Lung (tissue), 16 donors: ENCODE data around the gene ESAM. TPM values are rescaled to one million over a fixed set of nuclear protein-coding genes. Genes with fewer than 3 reads are reported as not detected.
A peak's percentile ranks its signal among the peaks of the same experiment; 100 is the strongest.

Source experiments
- ATAC-seq: fragments of 200-7000 bp; cut with Tn5 transposase; one replicate; pipeline ENCODE4 v1.9.1; 2020; ENCODE audit warnings: moderate number of reproducible peaks; ENCODE audit not compliant: insufficient read depth, low FRiP score
- DNase-seq, 3 donors: peaks; one replicate each; pipeline ENCODE4 v3.0.0-alpha.2; 2013 to 2017
- H3K27ac ChIP-seq, 2 donors: one replicate each; pipeline ENCODE4 v1.5.1; 2013; ENCODE audit warnings: mild to moderate bottlenecking in 2 of 2, moderate library complexity in 2 of 2, control low read depth in 1 of 2, inconsistent platforms in 1 of 2, low read depth in 1 of 2, low read length in 1 of 2
- H3K27me3 ChIP-seq, 3 donors: one replicate each; pipeline ENCODE4 v1.5.1; 2013; ENCODE audit warnings: low read length in 2 of 3; ENCODE audit not compliant: control insufficient read depth in 3 of 3, insufficient read depth in 3 of 3
- H3K36me3 ChIP-seq, 4 donors: one replicate each; pipeline ENCODE4 v1.5.1; 2013; ENCODE audit warnings: low read length in 4 of 4, mild to moderate bottlenecking in 1 of 4, moderate library complexity in 1 of 4; ENCODE audit not compliant: control insufficient read depth in 4 of 4, insufficient read depth in 4 of 4
- H3K4me1 ChIP-seq, 5 donors: one replicate each; pipeline ENCODE4 v1.5.1; 2013; ENCODE audit warnings: low read length in 5 of 5, mild to moderate bottlenecking in 2 of 5, moderate library complexity in 1 of 5; ENCODE audit not compliant: control insufficient read depth in 5 of 5, insufficient read depth in 5 of 5
- H3K4me3 ChIP-seq: one replicate; pipeline ENCODE4 v1.5.1; 2013; ENCODE audit warnings: mild to moderate bottlenecking, control low read depth, moderate library complexity
- H3K9ac ChIP-seq, 2 donors: one replicate each; pipeline ENCODE4 v1.5.1; 2013; ENCODE audit warnings: low read length in 2 of 2, control low read depth in 1 of 2; ENCODE audit not compliant: insufficient read depth in 1 of 2
- H3K9me3 ChIP-seq, 4 donors: one replicate each; pipeline ENCODE4 v1.5.1; 2013; ENCODE audit warnings: low read length in 3 of 4, mild to moderate bottlenecking in 1 of 4, moderate library complexity in 1 of 4; ENCODE audit not compliant: control insufficient read depth in 4 of 4, insufficient read depth in 3 of 4
- CTCF ChIP-seq: IDR thresholded peaks from 2 replicates; pipeline ENCODE4 v1.5.1; 2012; ENCODE audit warnings: mild to moderate bottlenecking; ENCODE audit errors: control extremely low read depth, extremely low read depth
- WGBS, 2 donors: extraction: QIAGEN DNeasy Blood & Tissue Kit; methylation state at CpG; one replicate each; pipeline ENCODE4 v1.1.7; 2013; 5-methylcytosine and 5-hydroxymethylcytosine counted together
- long read RNA-seq, 5 donors: transcript quantifications; one replicate each; lab custom pipeline, GENCODE V29; 2026
- polyA plus RNA-seq, 2 donors: library from polyadenylated mRNA; stranded (reverse); fragments of 200-250 nt; gene quantifications; one replicate each; pipeline ENCODE4 v1.2.1, GENCODE V29; 2013
- total RNA-seq, 2 donors: library from RNA; depleted of rRNA in 1 of 2; stranded (reverse); fragments of >200 nt in 1 of 2; gene quantifications; one replicate each; pipeline ENCODE4 v1.2.1, GENCODE V29; 2014 to 2021
- donor health status: control.
- donor health status: control.
- donor health status: Bipolar disorder and iron deficiency.
- donor health status: healthy.
- donor health status: DM: yes; HTN: yes; CAD: no.

The ESAM gene
- 100 to 1,000 TPM; 122 to 142 TPM for total RNA-seq
- 100 to 1,000 TPM in 1 of 2 donors, 10 to 100 TPM in 1; 77.7 to 139 TPM for polyA plus RNA-seq
- long read RNA-seq, donor 1, transcript ESAM-202 (7 exons, 1,833 nt): minor isoform, 6 of 47 reads
- long read RNA-seq, donor 1, transcript ESAM-201 (7 exons, 1,826 nt): major isoform, 35 of 47 reads
- long read RNA-seq, donor 1, partial matches to known transcripts: 6 of 47 reads
- long read RNA-seq, donor 1, other reads (novel, unspliced or antisense): 0 of 47 reads
- long read RNA-seq, donor 2, transcript ESAM-201 (7 exons, 1,826 nt): major isoform, 11 of 18 reads
- long read RNA-seq, donor 2, transcript ESAM-202 (7 exons, 1,833 nt): minor isoform, 5 of 18 reads
- long read RNA-seq, donor 2, partial matches to known transcripts: 0 of 18 reads
- long read RNA-seq, donor 2, other reads (novel, unspliced or antisense): 0 of 18 reads
- long read RNA-seq, donor 3, transcript ESAM-201 (7 exons, 1,826 nt): major isoform, 14 of 18 reads
- long read RNA-seq, donor 3, partial matches to known transcripts: 0 of 18 reads
- long read RNA-seq, donor 3, other reads (novel, unspliced or antisense): 0 of 18 reads
- long read RNA-seq, donor 4, partial matches to known transcripts: 32 of 41 reads
- long read RNA-seq, donor 4, other reads (novel, unspliced or antisense): 0 of 41 reads
- long read RNA-seq, donor 5, transcript ESAM-202 (7 exons, 1,833 nt): minor isoform, 12 of 67 reads
- long read RNA-seq, donor 5, transcript ESAM-201 (7 exons, 1,826 nt): major isoform, 41 of 67 reads
- long read RNA-seq, donor 5, partial matches to known transcripts: 5 of 67 reads
- long read RNA-seq, donor 5, other reads (novel, unspliced or antisense): 6 of 67 reads

- Histone ChIP-seq H3K9me3 (peaks cover 0 to 2% (median 0%) of the 10 kb centered on the region in 4 donors), H3K36me3 (peaks cover 0 to 9% (median 2%) of the 10 kb centered on the region in 4 donors), H3K27ac (peak within 1 kb of the TSS; percentile 82 to 93), H3K27me3 (peaks cover 0 to 36% (median 35%) of the 10 kb centered on the region in 3 donors), H3K9ac (peak within 1 kb of the TSS; percentile 16 to 20), H3K4me1 (peaks cover 0 to 40% (median 10%) of the 10 kb centered on the region in 5 donors), H3K4me3 (peak within 1 kb of the TSS; percentile 56)
- DNase-seq: peak in 2 of 3 donors; percentile 22 to 46
- ATAC-seq: peak; percentile 50
- TF ChIP-seq CTCF: no peak
- 0 to 1% methylated on average over 45 to 55 of the region's 55 CpGs for WGBS, 2 donors
These were observed at the start of gene ESAM for GRCh38 chr11:124762105-124762623. Gene ESAM (minus strand): TSS chr11:124762290. CDS start chr11:124762154, 136 bp downstream.

- WGBS, 2 donors: 84 to 87% methylated on average over 10 of the region's 10 CpGs
- DNase-seq: no peak
- no peaks in the 10 kb centered on the region for H3K9me3 ChIP-seq
- ATAC-seq: no peak
- H3K9ac ChIP-seq: no peak overlapping the region
- TF ChIP-seq CTCF: no peak
- H3K36me3 ChIP-seq: peaks cover 0 to 1% (median 0%) of the 10 kb centered on the region in 4 donors
- no peak overlapping the region for H3K27ac ChIP-seq
- no peak overlapping the region for H3K4me3 ChIP-seq
- H3K27me3 ChIP-seq: peaks cover 0 to 2% (median 0%) of the 10 kb centered on the region in 3 donors
- no peaks in the 10 kb centered on the region for H3K4me1 ChIP-seq
These were observed 49.5 kb upstream of the ESAM start for GRCh38 chr11:124811399-124812125.

GRCh38 chr11:124807660-124808270, 45.7 kb upstream of the ESAM start:
- no peaks in the 10 kb centered on the region for H3K9me3 ChIP-seq
- no peak overlapping the region for H3K4me3 ChIP-seq
- WGBS, 2 donors: 86 to 88% methylated on average over 6 of the region's 6 CpGs
- no peak overlapping the region for H3K9ac ChIP-seq
- no peaks in the 10 kb centered on the region for H3K27me3 ChIP-seq
- H3K36me3 ChIP-seq: peaks cover 0 to 4% (median 0%) of the 10 kb centered on the region in 4 donors
- no peaks in the 10 kb centered on the region for H3K4me1 ChIP-seq
- no peak overlapping the region for H3K27ac ChIP-seq
- no peak for TF ChIP-seq CTCF
- DNase-seq: no peak
- no peak for ATAC-seq
